ENCODE results near the gene ARFRP1. TPM values are rescaled to one million over a fixed set of nuclear protein-coding genes. Genes with fewer than 3 reads are reported as not detected.

ARFRP1 gene
- total and polyA plus RNA-seq, 2 of the 13 experiments (the other 11 are each of a cell fraction or from before 2014, with no cell fraction given), result 32.0 to 51.1 TPM

GRCh38 chr20:63706027-63706695 lies 1.6 kb downstream of the ARFRP1 start (continued):
- TF ChIP-seq THAP9 (CRISPR knock-in tag; IDR thresholded peaks at IDR 0.05; ENCODE audit: borderline replicate concordance) (peak; percentile 7; the same call in 1 of the 2 replicates), NFATC3 (CRISPR knock-in tag; IDR thresholded peaks at IDR 0.05) (no peak), ZNF513 (CRISPR knock-in tag; conservative IDR thresholded peaks at IDR 0.05) (no peak), GATAD1 (CRISPR knock-in tag; IDR thresholded peaks at IDR 0.05) (no peak)

- Histone ChIP-seq H3K4me3 (replicated peaks in 1 of 3; ENCODE audit: insufficient read depth in 1 of 3, low read depth in 2 of 3, low read length in 3 of 3) (no peak overlapping the region), H3K9me3 (ENCODE audit: low read length) (no peaks in the 10 kb centered on the region), H3K4me2 (ENCODE audit: low read depth, low read length) (no peak overlapping the region), H4K20me1 (ENCODE audit: insufficient read depth, low read length) (peaks cover 10% of the 10 kb centered on the region; the same call in 1 of the 2 replicates), H3K79me2 (ENCODE audit: insufficient read depth, low read length) (peaks cover 42% of the 10 kb centered on the region), H3K9ac (ENCODE audit: insufficient read depth, low read depth, low read length) (no peak overlapping the region), H3K36me3 (replicated peaks in 1 of 2; ENCODE audit: control insufficient read depth in 1 of 2, insufficient read depth in 2 of 2, low read length in 2 of 2) (peaks cover 20 to 43% of the 10 kb centered on the region in 2 experiments), H2AFZ (ENCODE audit: low read length) (no peak overlapping the region), H3K27me3 (ENCODE audit: control insufficient read depth in 1 of 2, insufficient read depth in 2 of 2, low read length in 2 of 2) (no peaks in the 10 kb centered on the region; a peak in 1 of 5 replicates), H3K4me1 (ENCODE audit: insufficient read depth, low read length) (peaks cover 29% of the 10 kb centered on the region), H3K27ac (ENCODE audit: extremely low read length, insufficient read depth, low read length) (no peak overlapping the region)
- no TSS peak for BruUV-seq (replicated peaks)
- ChIA-PET CTCF (ENCODE audit: low intra/inter-chr PET ratio, low total read pairs) (interaction anchor here (1.7 to 3.2 kb wide), 2 partner anchors 153 to 159 kb away, joined by 5 to 15 read pairs; partner anchors contain the start of gene TPD52L2), POLR2A (interaction anchor here (1.2 to 12.4 kb wide), 3 partner anchors 19 to 47 kb away, joined by 3 to 190 read pairs (median 55); partner anchors contain the start of genes LIME1 and SLC2A4RG)
- FAIRE-seq (no peak), ATAC-seq (no peak), DNase-seq (ENCODE audit: low spot score) (no peak)
- intact Hi-C loops (cut with micrococcal nuclease; ENCODE audit: unreplicated experiment), result loop anchor here (2.0 kb wide), 2 partner anchors 35 to 159 kb away; partner anchors contain the start of gene TPD52L2
- 91% methylated on average over 8 of the region's 8 CpGs for WGBS (ENCODE audit: low lambda C conversion rate)
- in situ Hi-C loops (cut with HindIII; ENCODE audit: extremely low pct_ligation_motif_present, low pct_unique_long_range_greater_than_20kb), result loop anchor here (5.0 to 10.0 kb wide), 3 partner anchors 37 to 152 kb away; no protein-coding TSS in a partner anchor
- TF ChIP-seq NFE2 (CRISPR knock-in tag; IDR thresholded peaks at IDR 0.05), result no peak
- TF ChIP-seq ZNF230 (CRISPR knock-in tag; IDR thresholded peaks at IDR 0.05), result no peak
- no peak for TF ChIP-seq CHD4 (IDR thresholded peaks at IDR 0.05; ENCODE audit: borderline replicate concordance, low read length)
- TF ChIP-seq MED8 (CRISPR knock-in tag; IDR thresholded peaks at IDR 0.05; ENCODE audit: insufficient replicate concordance), result peak; percentile 25
- 0 out of 2 replicates have a peak, but pooled peaks have one; percentile 33 for TF ChIP-seq NR0B2 (CRISPR knock-in tag; IDR thresholded peaks at IDR 0.05)
- no peak for TF ChIP-seq ATF4 (CRISPR knock-in tag; IDR thresholded peaks at IDR 0.05)
- no peak for TF ChIP-seq SRY (CRISPR knock-in tag; IDR thresholded peaks at IDR 0.05)
- TF ChIP-seq ZMAT3 (CRISPR knock-in tag; conservative IDR thresholded peaks at IDR 0.05), result 0 out of 2 replicates have a peak, but pooled peaks have one; percentile 54
Measured at GRCh38 chr20:63705232-63706026, 2.3 kb downstream of the ARFRP1 start.
